A673 (cell line): ENCODE data around the gene EEIG1. TPM values are rescaled to one million over a fixed set of nuclear protein-coding genes. Genes with fewer than 3 reads are reported as not detected.

ENCODE experiments used
- BruUV-seq: library from RNA; stranded (reverse); fragments of 400-500 nt; replicated peaks from 2 replicates; lab custom pipeline; 2021; lab: Mats Ljungman, UMichigan
- CTCF ChIA-PET: fragments of 300-600 bp; sonication (Branson Sonifier 250); formaldehyde crosslinking; loops from one replicate; lab custom pipeline; 2022; ENCODE audit warnings: antibody characterized with exemption; lab: Charles Lee
- POLR2A ChIA-PET: fragments of 300-600 bp; sonication (Branson Sonifier 250); formaldehyde crosslinking; loops from one replicate; lab custom pipeline; 2022; ENCODE audit warnings: antibody characterized with exemption; ENCODE audit not compliant: low non-redundant PET; lab: Charles Lee
- DNase-seq: peaks from one replicate; pipeline ENCODE4 v3.0.0-alpha.2; 2015; ENCODE audit warnings: low spot score
- H3K27ac ChIP-seq: fragments of 200-600 bp; sonication (generic); 2 replicates; pipeline ENCODE4 v1.5.1; 2016; ENCODE audit warnings: mixed run types, low read depth, mild to moderate bottlenecking, mixed read lengths, antibody characterized with exemption, low read length; ENCODE audit not compliant: poor library complexity, severe bottlenecking
- H3K27me3 ChIP-seq: fragments of 200-600 bp; sonication (generic); replicated peaks from 2 replicates; pipeline ENCODE4 v1.6.1; 2017; ENCODE audit warnings: mixed run types, low read depth, mild to moderate bottlenecking, mixed read lengths, antibody characterized with exemption, low read length; ENCODE audit not compliant: insufficient read depth, poor library complexity
- H3K36me3 ChIP-seq: fragments of 200-600 bp; sonication (generic); 2 replicates; pipeline ENCODE4 v1.6.1; 2016; ENCODE audit warnings: mixed run types, mild to moderate bottlenecking, mixed read lengths, antibody characterized with exemption, low read length; ENCODE audit not compliant: insufficient read depth, poor library complexity, severe bottlenecking
- H3K4me1 ChIP-seq: fragments of 200-600 bp; sonication (generic); 2 replicates; pipeline ENCODE4 v1.6.1; 2017; ENCODE audit warnings: mixed run types, mild to moderate bottlenecking, mixed read lengths, antibody characterized with exemption, low read length; ENCODE audit not compliant: insufficient read depth, poor library complexity, severe bottlenecking
- H3K4me3 ChIP-seq: fragments of 200-600 bp; sonication (generic); 2 replicates; pipeline ENCODE4 v1.5.1; 2016; ENCODE audit warnings: low read depth, mixed run types, mild to moderate bottlenecking, mixed read lengths, low read length; ENCODE audit not compliant: poor library complexity, severe bottlenecking
- H3K9me3 ChIP-seq: fragments of 200-600 bp; sonication (generic); 2 replicates; pipeline ENCODE4 v1.6.1; 2016; ENCODE audit warnings: mixed run types, low read depth, mild to moderate bottlenecking, mixed read lengths, antibody characterized with exemption, low read length; ENCODE audit not compliant: poor library complexity, severe bottlenecking
- EZH2 ChIP-seq: fragments of 200-600 bp; sonication (generic); IDR thresholded peaks from 2 replicates; pipeline ENCODE4 v1.6.1; 2017; ENCODE audit warnings: borderline replicate concordance, low read depth, mild to moderate bottlenecking, mixed read lengths, antibody characterized with exemption, low read length; ENCODE audit not compliant: poor library complexity, severe bottlenecking
- intact Hi-C: fragments of 100-400 bp; cut with micrococcal nuclease; formaldehyde crosslinking; loops from one replicate; pipeline ENCODE4 v1.10.0; 2022; ENCODE audit not compliant: unreplicated experiment
- total RNA-seq: library from RNA; stranded (reverse); gene quantifications from 2 replicates; pipeline ENCODE4 v1.2.3, GENCODE V29; 2021
- TF ChIP-seq, protein P1 (sequence below): fragments of 300-800, 200-600 bp; sonication (generic); conservative IDR thresholded peaks from 2 replicates; pipeline ENCODE4 v1.5.1; 2017; ENCODE audit warnings: low read depth, mild to moderate bottlenecking, antibody characterized with exemption, low read length, moderate library complexity, mixed read lengths

Gene EEIG1
- total RNA-seq, 1 experiment from 2014 or later, result 34.1 TPM

GRCh38 chr9:127934248-127934647, 46.5 kb downstream of the EEIG1 start:
- intact Hi-C loops, result no loop called here
- CTCF ChIA-PET, result no interaction called here
- Histone ChIP-seq H3K4me1 (peaks cover 23% of the 10 kb centered on the region), H3K9me3 (no peaks in the 10 kb centered on the region), H3K27ac (no peak overlapping the region), H3K4me3 (no peak overlapping the region), H3K36me3 (peaks cover 6% of the 10 kb centered on the region), H3K27me3 (no peaks in the 10 kb centered on the region)
- BruUV-seq, result no TSS peak
- no peak for DNase-seq
- POLR2A ChIA-PET, result no interaction called here
- TF ChIP-seq, protein P1, sequence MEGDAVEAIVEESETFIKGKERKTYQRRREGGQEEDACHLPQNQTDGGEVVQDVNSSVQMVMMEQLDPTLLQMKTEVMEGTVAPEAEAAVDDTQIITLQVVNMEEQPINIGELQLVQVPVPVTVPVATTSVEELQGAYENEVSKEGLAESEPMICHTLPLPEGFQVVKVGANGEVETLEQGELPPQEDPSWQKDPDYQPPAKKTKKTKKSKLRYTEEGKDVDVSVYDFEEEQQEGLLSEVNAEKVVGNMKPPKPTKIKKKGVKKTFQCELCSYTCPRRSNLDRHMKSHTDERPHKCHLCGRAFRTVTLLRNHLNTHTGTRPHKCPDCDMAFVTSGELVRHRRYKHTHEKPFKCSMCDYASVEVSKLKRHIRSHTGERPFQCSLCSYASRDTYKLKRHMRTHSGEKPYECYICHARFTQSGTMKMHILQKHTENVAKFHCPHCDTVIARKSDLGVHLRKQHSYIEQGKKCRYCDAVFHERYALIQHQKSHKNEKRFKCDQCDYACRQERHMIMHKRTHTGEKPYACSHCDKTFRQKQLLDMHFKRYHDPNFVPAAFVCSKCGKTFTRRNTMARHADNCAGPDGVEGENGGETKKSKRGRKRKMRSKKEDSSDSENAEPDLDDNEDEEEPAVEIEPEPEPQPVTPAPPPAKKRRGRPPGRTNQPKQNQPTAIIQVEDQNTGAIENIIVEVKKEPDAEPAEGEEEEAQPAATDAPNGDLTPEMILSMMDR, result no peak
- TF ChIP-seq EZH2, result no peak

DNA sequence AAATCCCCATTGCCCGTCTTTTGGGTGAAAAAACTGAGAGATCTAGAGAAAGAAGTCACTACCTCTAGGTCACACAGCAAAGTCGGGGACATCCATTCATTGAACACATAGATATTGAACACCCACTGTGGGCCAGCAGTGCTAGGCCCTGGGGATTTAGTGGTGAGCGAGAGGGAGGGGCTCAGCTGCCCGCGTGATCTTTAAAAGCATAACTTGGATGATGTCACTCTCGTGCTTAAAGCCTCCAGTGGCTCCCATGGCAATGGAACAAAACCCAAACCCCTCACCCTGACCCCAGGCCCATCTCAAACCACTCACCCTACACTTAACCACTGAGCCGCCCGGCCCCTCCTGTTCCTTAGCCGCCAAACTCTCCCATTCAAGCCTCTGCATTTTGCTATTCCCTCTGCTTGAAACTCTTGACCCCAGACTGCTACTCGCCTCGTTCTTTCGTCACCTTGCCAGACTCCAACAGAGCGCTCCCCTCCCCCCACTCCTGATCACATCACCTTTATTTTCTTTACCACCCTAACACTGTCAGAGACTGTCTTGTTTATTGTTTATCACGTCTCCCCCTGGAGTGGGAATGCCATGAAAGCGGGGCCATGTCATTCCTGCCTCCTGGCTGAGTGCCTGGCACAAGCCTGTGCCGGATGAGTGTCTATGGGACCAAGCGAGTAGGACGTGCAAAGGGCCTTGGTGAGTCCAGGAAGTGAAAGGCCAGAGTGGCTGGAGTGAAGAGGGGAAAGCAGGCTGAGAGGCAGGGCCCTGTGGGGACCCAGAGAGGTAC, 49.5 kb downstream of the EEIG1 start:
- intact Hi-C loops, result no loop called here
- Histone ChIP-seq H3K4me3 (peak overlapping the region; percentile 47), H3K36me3 (peaks cover 6% of the 10 kb centered on the region), H3K4me1 (peaks cover 16% of the 10 kb centered on the region), H3K27ac (no peak overlapping the region), H3K9me3 (no peaks in the 10 kb centered on the region), H3K27me3 (no peaks in the 10 kb centered on the region)
- TF ChIP-seq, protein P1, result no peak
- TF ChIP-seq EZH2, result no peak
- ChIA-PET POLR2A (interaction anchor here (0.6 kb wide), 1 partner anchor 228 kb away, joined by 7 read pairs; no protein-coding TSS in a partner anchor), CTCF (no interaction called here)
- BruUV-seq, result no TSS peak
- peak; percentile 59 for DNase-seq

Other genes with a start within 250 kb of the EEIG1 start
- gene TOR2A, start 245.7 kb downstream of the EEIG1 start, total RNA-seq, result 9.1 and 9.2 TPM in 2 replicates
- gene SH2D3C, start 202.3 kb downstream of the EEIG1 start, total RNA-seq, result not detected in 2 replicates
- gene CDK9, start 195.0 kb downstream of the EEIG1 start, total RNA-seq, result 68.0 and 77.7 TPM in 2 replicates
- 74.9 and 78.2 TPM in 2 replicates for gene FPGS, start 178.1 kb downstream of the EEIG1 start, total RNA-seq
- 29.9 and 31.1 TPM in 2 replicates for gene ENG, start 126.3 kb downstream of the EEIG1 start, total RNA-seq
- 35.8 and 52.9 TPM in 2 replicates for gene AK1, start 103.3 kb downstream of the EEIG1 start, total RNA-seq
- 34.7 and 40.4 TPM in 2 replicates for gene ST6GALNAC6, start 81.4 kb downstream of the EEIG1 start, total RNA-seq
- gene ST6GALNAC4, start 63.9 kb downstream of the EEIG1 start, total RNA-seq, result 11.8 and 15.8 TPM in 2 replicates
- gene PIP5KL1, start 50.2 kb downstream of the EEIG1 start, total RNA-seq, result 2.6 and 3.9 TPM in 2 replicates
- gene DPM2, start 43.1 kb downstream of the EEIG1 start, total RNA-seq, result 51.5 and 52.9 TPM in 2 replicates
- gene NAIF1, start 86.3 kb upstream of the EEIG1 start, total RNA-seq, result 9.3 and 10.8 TPM in 2 replicates
- 24.7 and 26.1 TPM in 2 replicates for gene SLC25A25, start 87.2 kb upstream of the EEIG1 start, total RNA-seq
- gene PTGES2, start 146.7 kb upstream of the EEIG1 start, total RNA-seq, result 120 and 122 TPM in 2 replicates
- gene LCN2, start 168.5 kb upstream of the EEIG1 start, total RNA-seq, result not detected in 2 replicates
- gene BBLN, start 179.3 kb upstream of the EEIG1 start, total RNA-seq, result 41.9 and 50.2 TPM in 2 replicates
- gene CIZ1, start 210.6 kb upstream of the EEIG1 start, total RNA-seq, result 158 and 161 TPM in 2 replicates
- gene DNM1, start 222.4 kb upstream of the EEIG1 start, total RNA-seq, result 7.6 and 11.8 TPM in 2 replicates